Erythroblast (primary cell): ENCODE results near the gene ALG9.

Source experiments
- GATA1 ChIP-seq: IDR thresholded peaks from 2 replicates; pipeline ENCODE4 v1.6.1; 2011; ENCODE audit warnings: low read depth, mild to moderate bottlenecking, control low read depth, low read length, moderate library complexity
- POLR2A ChIP-seq: IDR thresholded peaks from 2 replicates; pipeline ENCODE4 v1.6.1; 2011; ENCODE audit warnings: mild to moderate bottlenecking, low read length

DNA sequence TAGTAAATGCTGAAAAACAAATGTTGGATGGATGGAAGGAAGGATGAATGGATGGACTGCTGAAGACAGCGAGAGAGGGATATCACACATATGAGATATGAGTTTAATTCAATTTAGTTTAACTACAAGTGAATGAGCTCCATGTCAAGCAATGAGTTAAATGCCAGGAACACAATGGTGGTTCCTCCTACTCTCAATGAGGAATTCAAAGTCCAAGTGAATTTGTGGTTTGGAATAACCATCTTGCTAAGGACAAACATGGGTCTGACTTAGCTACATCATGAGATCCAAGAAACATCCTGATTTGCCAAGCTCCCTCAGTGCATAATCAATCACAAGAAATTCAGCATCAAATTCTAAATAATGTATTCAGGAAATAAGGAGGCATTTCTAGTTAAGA is 79.1 kb downstream of the ALG9 start:
- TF ChIP-seq POLR2A = no peak
- TF ChIP-seq GATA1 = no peak
